Progenitor cell of endocrine pancreas (in vitro differentiated cells): ENCODE results near the gene COL1A1. TPM values are rescaled to one million over a fixed set of nuclear protein-coding genes. Genes with fewer than 3 reads are reported as not detected.
A peak's percentile ranks its signal among the peaks of the same experiment; 100 is the strongest.

Experiments
- DNase-seq: peaks from one replicate; pipeline ENCODE4 v3.0.0; 2021; ENCODE audit warnings: low spot score; ENCODE audit not compliant: unreplicated experiment
- H3K27ac Mint-ChIP-seq: 2 replicates; pipeline ENCODE4 v1.8.0; 2021; ENCODE audit warnings: mild to moderate bottlenecking, moderate library complexity, mixed read lengths
- H3K27me3 Mint-ChIP-seq: 2 replicates; pipeline ENCODE4 v1.8.0; 2021; ENCODE audit warnings: mixed read lengths
- H3K36me3 Mint-ChIP-seq: 2 replicates; pipeline ENCODE4 v1.8.0; 2022; ENCODE audit warnings: mixed read lengths; ENCODE audit not compliant: insufficient read depth
- H3K4me1 Mint-ChIP-seq: 2 replicates; pipeline ENCODE4 v1.8.0; 2021; ENCODE audit warnings: low read depth, mixed read lengths
- H3K4me3 Mint-ChIP-seq: 2 replicates; pipeline ENCODE4 v1.8.0; 2021; ENCODE audit warnings: low read depth, mild to moderate bottlenecking, moderate library complexity, mixed read lengths
- H3K9me3 Mint-ChIP-seq: 2 replicates; pipeline ENCODE4 v1.8.0; 2021; ENCODE audit warnings: low read depth, mixed read lengths
- total RNA-seq: library from RNA; stranded (reverse); gene quantifications from 2 replicates; pipeline ENCODE4 v1.2.1, GENCODE V29; 2021
- TF ChIP-seq, protein P1 (sequence below): fragments of 200-600 bp; sonication (generic); IDR thresholded peaks from one replicate; pipeline ENCODE4 v1.5.0; 2021; ENCODE audit warnings: antibody characterized with exemption, mild to moderate bottlenecking; ENCODE audit not compliant: unreplicated experiment

The COL1A1 gene
- total RNA-seq, 1 donor from 2014 or later, result 26.7 TPM

GRCh38 chr17:50141026-50141744 is 60.2 kb downstream of the COL1A1 start:
- no peak overlapping the region for H3K4me3 Mint-ChIP-seq
- H3K9me3 Mint-ChIP-seq, result no peaks in the 10 kb centered on the region
- H3K27ac Mint-ChIP-seq, result no peak overlapping the region
- TF ChIP-seq, protein P1, sequence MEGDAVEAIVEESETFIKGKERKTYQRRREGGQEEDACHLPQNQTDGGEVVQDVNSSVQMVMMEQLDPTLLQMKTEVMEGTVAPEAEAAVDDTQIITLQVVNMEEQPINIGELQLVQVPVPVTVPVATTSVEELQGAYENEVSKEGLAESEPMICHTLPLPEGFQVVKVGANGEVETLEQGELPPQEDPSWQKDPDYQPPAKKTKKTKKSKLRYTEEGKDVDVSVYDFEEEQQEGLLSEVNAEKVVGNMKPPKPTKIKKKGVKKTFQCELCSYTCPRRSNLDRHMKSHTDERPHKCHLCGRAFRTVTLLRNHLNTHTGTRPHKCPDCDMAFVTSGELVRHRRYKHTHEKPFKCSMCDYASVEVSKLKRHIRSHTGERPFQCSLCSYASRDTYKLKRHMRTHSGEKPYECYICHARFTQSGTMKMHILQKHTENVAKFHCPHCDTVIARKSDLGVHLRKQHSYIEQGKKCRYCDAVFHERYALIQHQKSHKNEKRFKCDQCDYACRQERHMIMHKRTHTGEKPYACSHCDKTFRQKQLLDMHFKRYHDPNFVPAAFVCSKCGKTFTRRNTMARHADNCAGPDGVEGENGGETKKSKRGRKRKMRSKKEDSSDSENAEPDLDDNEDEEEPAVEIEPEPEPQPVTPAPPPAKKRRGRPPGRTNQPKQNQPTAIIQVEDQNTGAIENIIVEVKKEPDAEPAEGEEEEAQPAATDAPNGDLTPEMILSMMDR, result no peak
- H3K4me1 Mint-ChIP-seq, result no peaks in the 10 kb centered on the region
- H3K27me3 Mint-ChIP-seq, result no peaks in the 10 kb centered on the region
- H3K36me3 Mint-ChIP-seq, result peaks cover 41% of the 10 kb centered on the region
- no peak for DNase-seq

DNA sequence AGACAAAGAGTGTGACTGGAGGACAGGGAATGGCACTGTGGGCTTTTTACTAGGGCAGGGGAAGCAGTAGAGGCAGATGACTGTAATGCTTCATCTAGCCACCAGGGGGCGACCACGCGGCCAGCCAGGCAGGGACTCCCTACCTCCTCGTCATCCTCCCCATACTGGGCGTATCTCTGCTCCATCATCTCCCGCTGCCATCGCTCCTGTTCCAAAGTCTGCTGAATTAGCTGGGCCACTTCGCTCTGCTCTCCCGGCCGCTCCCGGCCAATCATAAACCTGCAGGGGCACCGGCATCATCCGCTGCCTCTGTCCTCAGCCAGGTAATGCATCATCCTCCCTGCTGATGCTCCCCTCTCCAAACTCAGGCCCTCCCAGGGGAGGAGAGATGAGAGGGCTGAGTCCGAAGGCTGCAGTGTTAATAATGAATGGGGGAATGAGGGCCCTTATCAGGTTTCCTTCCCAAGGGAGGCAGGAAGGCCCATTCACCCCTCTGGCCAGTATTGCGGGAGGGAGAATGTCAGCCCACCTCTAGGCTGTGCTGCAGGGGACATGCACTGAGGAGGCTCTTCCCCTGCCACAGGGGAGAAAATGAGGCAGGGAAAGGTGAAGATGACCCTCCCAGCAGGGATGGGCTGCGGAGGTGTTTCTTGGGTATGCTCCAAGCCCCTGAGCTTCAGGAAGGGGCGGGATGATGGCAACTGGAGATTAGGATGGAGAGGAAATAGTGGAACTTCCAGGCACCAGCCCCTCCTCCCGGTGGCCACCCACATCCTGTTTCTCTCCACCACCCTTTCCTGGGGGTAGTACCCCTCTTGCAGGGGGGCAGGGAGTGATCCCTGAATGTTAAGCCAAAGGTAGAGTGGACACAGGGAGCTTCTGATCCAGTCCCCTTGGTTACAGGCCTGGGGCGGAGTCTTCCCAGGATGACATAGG is 61.2 kb downstream of the COL1A1 start:
- Mint-ChIP-seq H3K4me3 (no peak overlapping the region), H3K36me3 (peaks cover 44% of the 10 kb centered on the region), H3K4me1 (peaks cover 2% of the 10 kb centered on the region), H3K27ac (no peak overlapping the region), H3K9me3 (no peaks in the 10 kb centered on the region), H3K27me3 (no peaks in the 10 kb centered on the region)
- peak; percentile 65 for DNase-seq
- TF ChIP-seq, protein P1, result peak; percentile 92

DNA sequence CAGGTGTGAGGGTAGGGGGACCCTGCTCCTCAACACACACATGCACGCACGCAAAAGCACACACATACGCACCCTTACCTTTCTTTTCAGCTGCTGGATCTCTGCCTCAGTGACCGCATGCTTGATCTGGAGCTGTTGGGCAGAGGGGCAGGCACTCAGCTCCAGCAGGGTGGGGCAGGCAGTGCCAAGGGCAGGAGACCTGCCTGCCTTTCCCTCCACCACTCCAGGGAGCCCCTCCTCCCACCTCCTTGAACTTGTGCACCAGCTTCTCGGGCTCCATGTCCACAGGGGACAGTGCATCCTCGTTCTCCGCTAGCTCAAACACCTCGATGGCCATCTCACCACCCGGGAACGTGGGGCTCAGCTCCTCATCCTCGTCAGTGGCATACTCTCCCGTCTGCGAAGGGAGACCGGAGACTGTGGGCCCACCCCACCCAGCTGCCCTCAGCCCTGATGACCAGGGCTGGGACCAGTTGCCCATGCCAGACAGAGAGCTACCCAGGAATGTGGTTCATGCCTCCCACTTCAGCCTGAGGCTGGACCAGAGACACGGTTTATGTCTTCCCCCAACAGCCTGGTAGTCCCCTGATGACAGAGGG is 62.1 kb downstream of the COL1A1 start:
- Mint-ChIP-seq H3K36me3 (peaks cover 42% of the 10 kb centered on the region), H3K9me3 (no peaks in the 10 kb centered on the region), H3K4me1 (peaks cover 2% of the 10 kb centered on the region)

GRCh38 chr17:50137042-50137441 is 64.4 kb downstream of the COL1A1 start:
- TF ChIP-seq, protein P1, result no peak

More for the DNA sequence above, 62.1 kb downstream of the COL1A1 start:
- no peaks in the 10 kb centered on the region for H3K27me3 Mint-ChIP-seq
- H3K4me3 Mint-ChIP-seq, result no peak overlapping the region
- no peak for DNase-seq
- TF ChIP-seq, protein P1, result no peak
- no peak overlapping the region for H3K27ac Mint-ChIP-seq

DNA sequence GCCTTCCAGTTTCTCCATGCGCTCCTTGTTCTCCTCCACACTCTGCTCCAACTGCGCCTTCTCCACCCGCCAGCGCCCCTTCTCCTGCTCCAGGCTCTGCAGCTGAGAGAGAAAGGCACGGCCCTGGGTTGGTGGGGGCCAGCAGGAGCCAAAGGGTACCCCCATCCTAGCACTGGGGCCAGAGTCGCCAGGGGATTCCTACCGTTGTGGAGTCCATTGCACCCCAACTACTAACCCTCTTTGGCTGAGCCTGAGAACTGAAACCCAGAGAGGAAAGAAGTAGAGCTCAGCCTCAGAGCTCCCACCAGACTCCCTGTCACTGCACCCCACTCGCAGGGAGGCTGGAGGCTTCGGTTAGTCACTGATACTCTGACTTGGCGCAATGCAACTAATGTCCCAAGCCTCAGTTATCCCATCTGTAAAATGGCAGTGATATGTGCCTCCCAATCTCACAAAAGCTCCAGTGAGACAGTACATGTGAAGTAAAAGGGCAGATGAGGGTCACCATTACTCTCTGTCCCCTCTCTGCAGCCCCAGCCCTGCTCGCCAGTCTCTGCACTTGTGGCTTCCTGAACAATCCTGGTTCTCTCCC is 65.2 kb downstream of the COL1A1 start:
- TF ChIP-seq, protein P1, result no peak
- DNase-seq, result no peak
- Mint-ChIP-seq H3K4me3 (no peak overlapping the region), H3K36me3 (peaks cover 30% of the 10 kb centered on the region), H3K4me1 (peaks cover 3% of the 10 kb centered on the region), H3K27me3 (peaks cover 6% of the 10 kb centered on the region), H3K27ac (no peak overlapping the region), H3K9me3 (no peaks in the 10 kb centered on the region)

More at GRCh38 chr17:50137042-50137441, 64.4 kb downstream of the COL1A1 start:
- Mint-ChIP-seq H3K4me1 (peaks cover 2% of the 10 kb centered on the region), H3K36me3 (peaks cover 33% of the 10 kb centered on the region), H3K27me3 (no peaks in the 10 kb centered on the region), H3K4me3 (no peak overlapping the region), H3K27ac (no peak overlapping the region), H3K9me3 (no peaks in the 10 kb centered on the region)
- DNase-seq, result no peak
